ENCODE data around the gene NANOS3. TPM values are rescaled to one million over a fixed set of nuclear protein-coding genes. Genes with fewer than 3 reads are reported as not detected.

The NANOS3 gene
- total RNA-seq, 2 donors from 2014 or later = 0.64 TPM; not detected in 1

- peak overlapping the region; percentile 83 for H3K4me3 ChIP-seq (ENCODE audit: low read length)
- no peaks in the 10 kb centered on the region for H3K27me3 ChIP-seq (ENCODE audit: control insufficient read depth, insufficient read depth, low read length, poor library complexity, severe bottlenecking)
- DNase-seq = peak; percentile 83
- H3K27me3 Mint-ChIP-seq (ENCODE audit: insufficient read depth) = no peaks in the 10 kb centered on the region
- TF ChIP-seq CTCF (conservative IDR thresholded peaks at IDR 0.05) = no peak
- H3K9ac ChIP-seq (ENCODE audit: extremely low read depth, low read length, poor library complexity, severe bottlenecking) = peak overlapping the region; percentile 57
- H3K4me1 Mint-ChIP-seq = peaks cover 15% of the 10 kb centered on the region
- H3K4me3 Mint-ChIP-seq = peak overlapping the region; percentile 76
- no peak overlapping the region for H3K27ac ChIP-seq (ENCODE audit: low read depth, low read length)
- H3K9me3 ChIP-seq (ENCODE audit: control insufficient read depth, low read length) = no peaks in the 10 kb centered on the region
- WGBS, 2 experiments (ENCODE audit: insufficient coverage in 1 of 2, insufficient read length in 1 of 2) = 34 to 49% methylated on average over 8 to 24 of the region's 24 CpGs
- peaks cover 17% of the 10 kb centered on the region for H3K4me1 ChIP-seq (ENCODE audit: control insufficient read depth, insufficient read depth, low read length)
- H3K36me3 ChIP-seq (ENCODE audit: control insufficient read depth, insufficient read depth, low read length) = no peaks in the 10 kb centered on the region
- no peaks in the 10 kb centered on the region for H3K36me3 Mint-ChIP-seq (ENCODE audit: low read depth)
- peak overlapping the region; percentile 90 for H3K27ac Mint-ChIP-seq
- no peaks in the 10 kb centered on the region for H3K9me3 Mint-ChIP-seq
Measured at GRCh38 chr19:13843104-13843921, 33.6 kb upstream of the NANOS3 start.

- H3K9me3 ChIP-seq (ENCODE audit: control insufficient read depth, low read length) = no peaks in the 10 kb centered on the region
- H3K9me3 Mint-ChIP-seq = no peaks in the 10 kb centered on the region
- peak overlapping the region; percentile 76 for H3K4me3 Mint-ChIP-seq
- no peak overlapping the region for H3K27ac ChIP-seq (ENCODE audit: low read depth, low read length)
- no peak for DNase-seq
- H3K4me1 ChIP-seq (ENCODE audit: control insufficient read depth, insufficient read depth, low read length) = peaks cover 17% of the 10 kb centered on the region
- H3K4me3 ChIP-seq (ENCODE audit: low read length) = no peak overlapping the region
- H3K27me3 ChIP-seq (ENCODE audit: control insufficient read depth, insufficient read depth, low read length, poor library complexity, severe bottlenecking) = no peaks in the 10 kb centered on the region
- H3K9ac ChIP-seq (ENCODE audit: extremely low read depth, low read length, poor library complexity, severe bottlenecking) = no peak overlapping the region
- H3K4me1 Mint-ChIP-seq = peaks cover 18% of the 10 kb centered on the region
- H3K36me3 Mint-ChIP-seq (ENCODE audit: low read depth) = no peaks in the 10 kb centered on the region
- WGBS, 2 experiments (ENCODE audit: insufficient coverage in 1 of 2, insufficient read length in 1 of 2) = 78 to 91% methylated on average over 3 to 6 of the region's 7 CpGs
- no peak for TF ChIP-seq CTCF (conservative IDR thresholded peaks at IDR 0.05)
- no peaks in the 10 kb centered on the region for H3K36me3 ChIP-seq (ENCODE audit: control insufficient read depth, insufficient read depth, low read length)
- H3K27ac Mint-ChIP-seq = no peak overlapping the region
- H3K27me3 Mint-ChIP-seq (ENCODE audit: insufficient read depth) = no peaks in the 10 kb centered on the region
Measured at GRCh38 chr19:13844130-13844631, 32.8 kb upstream of the NANOS3 start.

GRCh38 chr19:13846557-13847406 is 30.2 kb upstream of the NANOS3 start:
- Histone ChIP-seq H3K4me1 (ENCODE audit: control insufficient read depth, insufficient read depth, low read length) (peaks cover 15% of the 10 kb centered on the region), H3K9me3 (ENCODE audit: control insufficient read depth, low read length) (no peaks in the 10 kb centered on the region), H3K36me3 (ENCODE audit: control insufficient read depth, insufficient read depth, low read length) (no peaks in the 10 kb centered on the region), H3K4me3 (ENCODE audit: low read length) (peak overlapping the region; percentile 78), H3K9ac (ENCODE audit: extremely low read depth, low read length, poor library complexity, severe bottlenecking) (peak overlapping the region; percentile 99), H3K27ac (ENCODE audit: low read depth, low read length) (peak overlapping the region; percentile 100), H3K27me3 (ENCODE audit: control insufficient read depth, insufficient read depth, low read length, poor library complexity, severe bottlenecking) (no peaks in the 10 kb centered on the region)
- Mint-ChIP-seq H3K9me3 (no peaks in the 10 kb centered on the region), H3K4me3 (peak overlapping the region; percentile 51), H3K27ac (peak overlapping the region; percentile 100), H3K36me3 (ENCODE audit: low read depth) (no peaks in the 10 kb centered on the region), H3K27me3 (ENCODE audit: insufficient read depth) (no peaks in the 10 kb centered on the region), H3K4me1 (peaks cover 20% of the 10 kb centered on the region)
- 15 to 20% methylated on average over 8 to 23 of the region's 23 CpGs for WGBS, 2 experiments (ENCODE audit: insufficient coverage in 1 of 2, insufficient read length in 1 of 2)
- peak; percentile 96 for DNase-seq
- no peak for TF ChIP-seq CTCF (conservative IDR thresholded peaks at IDR 0.05)

Data from endodermal cell (in vitro differentiated cells).